ENCODE data around the gene CEMIP. TPM values are rescaled to one million over a fixed set of nuclear protein-coding genes. Genes with fewer than 3 reads are reported as not detected.

Gene CEMIP
- total RNA-seq, 2 experiments from 2014 or later: not detected

- Mint-ChIP-seq H3K27ac (no peak overlapping the region), H3K27me3 (peaks cover 14% of the 10 kb centered on the region), H3K36me3 (no peaks in the 10 kb centered on the region), H3K9me3 (ENCODE audit: low read depth) (no peaks in the 10 kb centered on the region), H3K4me3 (no peak overlapping the region), H3K4me1 (no peaks in the 10 kb centered on the region)
- DNase-seq: no peak
- CTCF ChIA-PET: no interaction called here
- no peak for ATAC-seq
These were observed 9.9 kb upstream of the CEMIP start for GRCh38 chr15:80769153-80769828.

- Mint-ChIP-seq H3K27me3 (peaks cover 14% of the 10 kb centered on the region), H3K4me3 (no peak overlapping the region), H3K4me1 (no peaks in the 10 kb centered on the region), H3K36me3 (no peaks in the 10 kb centered on the region), H3K27ac (no peak overlapping the region), H3K9me3 (ENCODE audit: low read depth) (no peaks in the 10 kb centered on the region)
- ATAC-seq (no peak), DNase-seq (no peak)
- CTCF ChIA-PET: no interaction called here
These were observed 9.1 kb upstream of the CEMIP start for GRCh38 chr15:80769829-80770705.

- no peak overlapping the region for H3K4me3 Mint-ChIP-seq
- no peak overlapping the region for H3K27ac Mint-ChIP-seq
- peaks cover 31% of the 10 kb centered on the region for H3K27me3 Mint-ChIP-seq
- no peaks in the 10 kb centered on the region for H3K9me3 Mint-ChIP-seq (ENCODE audit: low read depth)
- CTCF ChIA-PET: interaction anchor here (9.6 kb wide), 1 partner anchor 318 kb away, joined by 83 read pairs; no protein-coding TSS in a partner anchor
- ATAC-seq (no peak), DNase-seq (no peak)
- no peaks in the 10 kb centered on the region for H3K36me3 Mint-ChIP-seq
- no peaks in the 10 kb centered on the region for H3K4me1 Mint-ChIP-seq
These were observed 6.0 kb upstream of the CEMIP start for GRCh38 chr15:80773122-80773551.

- Mint-ChIP-seq H3K27me3 (peaks cover 35% of the 10 kb centered on the region), H3K36me3 (no peaks in the 10 kb centered on the region), H3K27ac (no peak overlapping the region), H3K4me3 (no peak overlapping the region), H3K4me1 (no peaks in the 10 kb centered on the region), H3K9me3 (ENCODE audit: low read depth) (no peaks in the 10 kb centered on the region)
- no peak for DNase-seq
- CTCF ChIA-PET: interaction anchor here (9.6 kb wide), 1 partner anchor 319 kb away, joined by 83 read pairs; no protein-coding TSS in a partner anchor
- no peak for ATAC-seq
These were observed 5.3 kb upstream of the CEMIP start for GRCh38 chr15:80773792-80774352.

- H3K27me3 Mint-ChIP-seq: peaks cover 32% of the 10 kb centered on the region
- no peak overlapping the region for H3K27ac Mint-ChIP-seq
- H3K36me3 Mint-ChIP-seq: no peaks in the 10 kb centered on the region
- H3K4me1 Mint-ChIP-seq: peaks cover under 1% of the 10 kb centered on the region
- ATAC-seq: no peak
- H3K4me3 Mint-ChIP-seq: no peak overlapping the region
- no peaks in the 10 kb centered on the region for H3K9me3 Mint-ChIP-seq (ENCODE audit: low read depth)
- DNase-seq: no peak
- CTCF ChIA-PET: interaction anchor here (2.3 to 9.6 kb wide), 4 partner anchors 12 to 491 kb away, joined by 7 to 83 read pairs (median 26); no protein-coding TSS in a partner anchor
These were observed 4.7 kb upstream of the CEMIP start for GRCh38 chr15:80774486-80774885.

- Mint-ChIP-seq H3K36me3 (peaks cover 1% of the 10 kb centered on the region), H3K4me1 (peaks cover 8% of the 10 kb centered on the region), H3K4me3 (no peak overlapping the region), H3K9me3 (ENCODE audit: low read depth) (no peaks in the 10 kb centered on the region), H3K27ac (no peak overlapping the region), H3K27me3 (peaks cover 40% of the 10 kb centered on the region)
- ATAC-seq (no peak), DNase-seq (no peak)
- CTCF ChIA-PET: interaction anchor here (1.4 to 9.6 kb wide), 10 partner anchors 11 to 490 kb away, joined by 3 to 83 read pairs (median 6); no protein-coding TSS in a partner anchor
These were observed 3.8 kb upstream of the CEMIP start for GRCh38 chr15:80775338-80775737.

GRCh38 chr15:80776420-80777045 lies 2.6 kb upstream of the CEMIP start:
- peaks cover 52% of the 10 kb centered on the region for H3K27me3 Mint-ChIP-seq
- no peak overlapping the region for H3K4me3 Mint-ChIP-seq
- no peak overlapping the region for H3K27ac Mint-ChIP-seq
- ATAC-seq (no peak), DNase-seq (peak; percentile 71)
- no peaks in the 10 kb centered on the region for H3K9me3 Mint-ChIP-seq (ENCODE audit: low read depth)
- peaks cover 1% of the 10 kb centered on the region for H3K36me3 Mint-ChIP-seq
- CTCF ChIA-PET: interaction anchor here (0.7 to 9.6 kb wide), 31 partner anchors 9 to 492 kb away, joined by 3 to 83 read pairs (median 4); partner anchors contain the start of gene ABHD17C
- peaks cover 10% of the 10 kb centered on the region for H3K4me1 Mint-ChIP-seq

GRCh38 chr15:80777137-80777536 lies 2.0 kb upstream of the CEMIP start:
- H3K4me3 Mint-ChIP-seq: no peak overlapping the region

GRCh38 chr15:80777826-80778620 lies 1.1 kb upstream of the CEMIP start:
- peaks cover 10% of the 10 kb centered on the region for H3K4me1 Mint-ChIP-seq
- DNase-seq (no peak), ATAC-seq (no peak)
- no peak overlapping the region for H3K4me3 Mint-ChIP-seq
- no peak overlapping the region for H3K27ac Mint-ChIP-seq
- CTCF ChIA-PET: interaction anchor here (1.8 to 9.6 kb wide), 4 partner anchors 82 to 359 kb away, joined by 5 to 83 read pairs (median 14); partner anchors contain the start of gene ABHD17C
- H3K27me3 Mint-ChIP-seq: peaks cover 61% of the 10 kb centered on the region
- no peaks in the 10 kb centered on the region for H3K9me3 Mint-ChIP-seq (ENCODE audit: low read depth)
- H3K36me3 Mint-ChIP-seq: peaks cover 1% of the 10 kb centered on the region

More at GRCh38 chr15:80777137-80777536, 2.0 kb upstream of the CEMIP start:
- peaks cover 10% of the 10 kb centered on the region for H3K4me1 Mint-ChIP-seq
- no peak overlapping the region for H3K27ac Mint-ChIP-seq
- ATAC-seq (no peak), DNase-seq (no peak)
- CTCF ChIA-PET: interaction anchor here (0.7 to 9.6 kb wide), 26 partner anchors 9 to 492 kb away, joined by 3 to 83 read pairs (median 4); partner anchors contain the start of gene ABHD17C
- H3K9me3 Mint-ChIP-seq (ENCODE audit: low read depth): no peaks in the 10 kb centered on the region
- H3K36me3 Mint-ChIP-seq: peaks cover 1% of the 10 kb centered on the region
- peaks cover 55% of the 10 kb centered on the region for H3K27me3 Mint-ChIP-seq

GRCh38 chr15:80778621-80778963 lies 578 bp upstream of the CEMIP start:
- Mint-ChIP-seq H3K27ac (no peak overlapping the region), H3K36me3 (peaks cover 1% of the 10 kb centered on the region), H3K4me1 (peaks cover 15% of the 10 kb centered on the region), H3K9me3 (ENCODE audit: low read depth) (no peaks in the 10 kb centered on the region), H3K4me3 (no peak overlapping the region), H3K27me3 (peaks cover 65% of the 10 kb centered on the region)
- no peak for DNase-seq
- no peak for ATAC-seq
- CTCF ChIA-PET: interaction anchor here (2.4 to 9.6 kb wide), 3 partner anchors 190 to 324 kb away, joined by 14 to 83 read pairs (median 21); no protein-coding TSS in a partner anchor

GRCh38 chr15:80779658-80780415 lies 667 bp downstream of the CEMIP start:
- no peaks in the 10 kb centered on the region for H3K9me3 Mint-ChIP-seq (ENCODE audit: low read depth)
- H3K27ac Mint-ChIP-seq: no peak overlapping the region
- DNase-seq: no peak
- no peak for ATAC-seq
- peaks cover 1% of the 10 kb centered on the region for H3K36me3 Mint-ChIP-seq
- H3K4me1 Mint-ChIP-seq: peaks cover 17% of the 10 kb centered on the region
- no peak overlapping the region for H3K4me3 Mint-ChIP-seq
- H3K27me3 Mint-ChIP-seq: peaks cover 71% of the 10 kb centered on the region
- CTCF ChIA-PET: interaction anchor here (0.8 to 9.6 kb wide), 6 partner anchors 17 to 487 kb away, joined by 3 to 83 read pairs (median 6); no protein-coding TSS in a partner anchor
